ENCODE results near the gene C4orf50. TPM values are rescaled to one million over a fixed set of nuclear protein-coding genes. Genes with fewer than 3 reads are reported as not detected.

Gene C4orf50
- total and polyA plus RNA-seq, 2 of the 8 experiments (the other 6 are each of a cell fraction or from before 2014, with no cell fraction given): 0.08 to 0.22 TPM

DNA sequence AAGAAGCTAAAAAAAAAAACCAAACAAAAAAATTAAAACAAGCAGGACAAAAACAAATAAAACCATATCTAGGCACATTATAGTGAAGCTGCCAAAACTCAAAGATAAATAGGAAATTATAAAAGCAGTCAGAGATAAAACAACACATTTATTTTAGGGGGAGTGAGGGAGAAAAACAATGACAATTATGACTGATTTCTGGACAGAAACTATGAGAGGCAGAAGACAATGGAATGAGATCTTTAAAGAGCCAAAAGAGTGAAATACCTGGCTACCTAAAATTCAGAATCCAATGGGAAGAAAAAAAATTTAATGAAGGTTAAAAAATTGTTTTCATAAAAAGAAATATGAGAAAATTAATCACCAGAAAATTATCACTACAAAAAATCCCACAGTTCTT lies 33.4 kb downstream of the C4orf50 start:
- Histone ChIP-seq H4K8ac (ENCODE audit: extremely low read depth, insufficient read depth, low read length) (no peak overlapping the region), H3K18ac (ENCODE audit: extremely low read depth, low read length) (no peak overlapping the region), H3K9ac (replicated peaks in 1 of 4; ENCODE audit: extremely low read depth in 1 of 4, low read depth in 3 of 4, low read length in 3 of 4) (no peak overlapping the region), H3K23ac (ENCODE audit: insufficient read length) (no peak overlapping the region), H3K79me2 (ENCODE audit: control insufficient read depth in 1 of 2, insufficient read depth in 2 of 2, low read length in 2 of 2) (no peaks in the 10 kb centered on the region), H3K4me2 (ENCODE audit: insufficient read depth in 1 of 2, low read depth in 2 of 2, low read length in 2 of 2) (no peak overlapping the region), H3K4me1 (replicated peaks in 1 of 4; ENCODE audit: control insufficient read depth in 3 of 4, insufficient read depth in 4 of 4, low read length in 3 of 4) (no peaks in the 10 kb centered on the region), H4K20me1 (replicated peaks in 1 of 2; ENCODE audit: control insufficient read depth in 1 of 2, insufficient read depth in 2 of 2, low read length in 2 of 2) (no peaks in the 10 kb centered on the region), H2BK15ac (ENCODE audit: low read length) (no peak overlapping the region), H3K4me3 (ENCODE audit: extremely low read depth in 1 of 4, insufficient read depth in 2 of 4, low read depth in 3 of 4, low read length in 4 of 4) (no peak overlapping the region), H2AFZ (ENCODE audit: low read length) (no peak overlapping the region), H2BK12ac (ENCODE audit: low read depth, low read length) (no peak overlapping the region), H3K27ac (ENCODE audit: low read depth, low read length) (no peak overlapping the region), H3K23me2 (ENCODE audit: low read depth, low read length) (no peaks in the 10 kb centered on the region), H3K79me1 (ENCODE audit: low read depth, low read length) (no peaks in the 10 kb centered on the region), H3K14ac (ENCODE audit: insufficient read length) (no peak overlapping the region), H3K4ac (replicated peaks; ENCODE audit: insufficient read length, low read depth, low read length) (no peak overlapping the region), H3K9me3 (ENCODE audit: insufficient read depth in 2 of 2, low read depth in 1 of 2, low read length in 1 of 2) (peaks cover 5 to 10% of the 10 kb centered on the region in 2 experiments; a peak in 3 of 4 replicates), H4K5ac (ENCODE audit: insufficient read length, low read depth, low read length) (no peak overlapping the region), H2AK5ac (ENCODE audit: low read depth, low read length) (no peak overlapping the region), H3K56ac (replicated peaks; ENCODE audit: insufficient read length, low read depth, low read length) (no peak overlapping the region), H2BK20ac (ENCODE audit: low read length) (no peak overlapping the region), H4K91ac (replicated peaks; ENCODE audit: insufficient read length, low read length) (no peak overlapping the region), H2BK5ac (ENCODE audit: low read depth, low read length) (no peak overlapping the region), H3K27me3 (replicated peaks in 1 of 4; ENCODE audit: control insufficient read depth in 3 of 4, extremely low read depth in 1 of 4, insufficient read depth in 3 of 4, low read length in 3 of 4) (no peaks in the 10 kb centered on the region; a peak in 1 of 7 replicates), H2BK120ac (replicated peaks; ENCODE audit: low read depth, low read length) (no peak overlapping the region), H3K36me3 (ENCODE audit: control insufficient read depth in 2 of 4, insufficient read depth in 4 of 4, low read length in 3 of 4) (no peaks in the 10 kb centered on the region)
- ChIA-PET POLR2A (ENCODE audit: partially characterized antibody) (no interaction called here), CTCF (ENCODE audit: partially characterized antibody) (interaction anchor here (0.6 to 0.7 kb wide), 2 partner anchors 40 to 153 kb away, joined by 3 read pairs; no protein-coding TSS in a partner anchor)
- FAIRE-seq (no peak), DNase-seq (ENCODE audit: low read depth in 1 of 2, low spot score in 2 of 2) (no peak)
- no peak for TF ChIP-seq RAD21 (IDR thresholded peaks at IDR 0.05 in 1 of 2, conservative IDR thresholded peaks at IDR 0.05 in 1 of 2; ENCODE audit: low read depth in 2 of 2, low read length in 2 of 2)
- no peak for TF ChIP-seq BACH1 (IDR thresholded peaks at IDR 0.05; ENCODE audit: low read length)
- no peak for TF ChIP-seq SP4 (IDR thresholded peaks at IDR 0.05; ENCODE audit: low read length)
- TF ChIP-seq POU5F1 (IDR thresholded peaks at IDR 0.05; ENCODE audit: low read depth, low read length): no peak
- TF ChIP-seq EP300 (IDR thresholded peaks at IDR 0.05; ENCODE audit: borderline replicate concordance in 1 of 2, low read depth in 2 of 2, low read length in 2 of 2): no peak
- TF ChIP-seq, protein P1, sequence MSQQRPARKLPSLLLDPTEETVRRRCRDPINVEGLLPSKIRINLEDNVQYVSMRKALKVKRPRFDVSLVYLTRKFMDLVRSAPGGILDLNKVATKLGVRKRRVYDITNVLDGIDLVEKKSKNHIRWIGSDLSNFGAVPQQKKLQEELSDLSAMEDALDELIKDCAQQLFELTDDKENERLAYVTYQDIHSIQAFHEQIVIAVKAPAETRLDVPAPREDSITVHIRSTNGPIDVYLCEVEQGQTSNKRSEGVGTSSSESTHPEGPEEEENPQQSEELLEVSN (IDR thresholded peaks at IDR 0.05): no peak
- TF ChIP-seq YY1 (IDR thresholded peaks at IDR 0.05; ENCODE audit: low read depth, low read length): no peak
- no peak for TF ChIP-seq KDM4A (IDR thresholded peaks at IDR 0.05; ENCODE audit: low read depth, low read length, severe bottlenecking)
- no peak for TF ChIP-seq KDM1A (IDR thresholded peaks at IDR 0.05; ENCODE audit: borderline replicate concordance, low read length)

All from H1 (cell line).